ENCODE results near the gene AKT3. TPM values are rescaled to one million over a fixed set of nuclear protein-coding genes. Genes with fewer than 3 reads are reported as not detected.

The AKT3 gene
- total and polyA plus RNA-seq, 2 experiments from 2014 or later, result 3.5 to 13.0 TPM

DNA sequence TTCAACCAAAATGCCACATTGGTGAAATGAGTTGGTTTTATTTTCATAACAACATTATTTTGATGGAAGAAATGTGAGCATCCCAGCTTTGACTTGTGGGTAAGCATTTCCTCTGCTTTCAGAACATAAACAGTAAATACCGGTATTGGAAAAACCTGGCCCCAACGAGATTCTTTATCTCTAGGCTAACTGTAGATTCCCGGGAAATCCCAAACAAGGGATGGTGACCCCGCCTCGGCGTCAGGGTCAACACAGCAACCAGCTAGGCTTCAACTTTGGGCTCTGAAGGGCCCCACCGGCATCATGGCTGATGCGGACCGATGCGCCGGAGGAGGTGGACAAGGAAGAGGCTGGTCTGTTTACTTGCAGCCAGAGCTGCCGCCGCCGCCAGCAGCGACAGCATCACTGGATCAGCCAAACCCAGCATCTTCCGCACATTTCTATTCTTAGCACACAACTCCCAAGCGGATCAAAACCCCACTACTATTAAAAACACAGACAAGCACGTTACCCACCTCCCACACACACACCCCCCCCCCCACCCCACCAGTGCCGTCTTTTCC lies 1.1 kb downstream of the AKT3 start:
- H3K79me2 ChIP-seq, result peaks cover 10% of the 10 kb centered on the region
- TF ChIP-seq EZH2phosphoT487 (IDR thresholded peaks at IDR 0.05; ENCODE audit: low read depth, severe bottlenecking, unreplicated experiment) (no peak), EZH2 (IDR thresholded peaks at IDR 0.05; ENCODE audit: borderline replicate concordance) (no peak)
- TF ChIP-seq, protein P1, sequence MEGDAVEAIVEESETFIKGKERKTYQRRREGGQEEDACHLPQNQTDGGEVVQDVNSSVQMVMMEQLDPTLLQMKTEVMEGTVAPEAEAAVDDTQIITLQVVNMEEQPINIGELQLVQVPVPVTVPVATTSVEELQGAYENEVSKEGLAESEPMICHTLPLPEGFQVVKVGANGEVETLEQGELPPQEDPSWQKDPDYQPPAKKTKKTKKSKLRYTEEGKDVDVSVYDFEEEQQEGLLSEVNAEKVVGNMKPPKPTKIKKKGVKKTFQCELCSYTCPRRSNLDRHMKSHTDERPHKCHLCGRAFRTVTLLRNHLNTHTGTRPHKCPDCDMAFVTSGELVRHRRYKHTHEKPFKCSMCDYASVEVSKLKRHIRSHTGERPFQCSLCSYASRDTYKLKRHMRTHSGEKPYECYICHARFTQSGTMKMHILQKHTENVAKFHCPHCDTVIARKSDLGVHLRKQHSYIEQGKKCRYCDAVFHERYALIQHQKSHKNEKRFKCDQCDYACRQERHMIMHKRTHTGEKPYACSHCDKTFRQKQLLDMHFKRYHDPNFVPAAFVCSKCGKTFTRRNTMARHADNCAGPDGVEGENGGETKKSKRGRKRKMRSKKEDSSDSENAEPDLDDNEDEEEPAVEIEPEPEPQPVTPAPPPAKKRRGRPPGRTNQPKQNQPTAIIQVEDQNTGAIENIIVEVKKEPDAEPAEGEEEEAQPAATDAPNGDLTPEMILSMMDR (IDR thresholded peaks at IDR 0.05; ENCODE audit: poor library complexity), result no peak

DNA sequence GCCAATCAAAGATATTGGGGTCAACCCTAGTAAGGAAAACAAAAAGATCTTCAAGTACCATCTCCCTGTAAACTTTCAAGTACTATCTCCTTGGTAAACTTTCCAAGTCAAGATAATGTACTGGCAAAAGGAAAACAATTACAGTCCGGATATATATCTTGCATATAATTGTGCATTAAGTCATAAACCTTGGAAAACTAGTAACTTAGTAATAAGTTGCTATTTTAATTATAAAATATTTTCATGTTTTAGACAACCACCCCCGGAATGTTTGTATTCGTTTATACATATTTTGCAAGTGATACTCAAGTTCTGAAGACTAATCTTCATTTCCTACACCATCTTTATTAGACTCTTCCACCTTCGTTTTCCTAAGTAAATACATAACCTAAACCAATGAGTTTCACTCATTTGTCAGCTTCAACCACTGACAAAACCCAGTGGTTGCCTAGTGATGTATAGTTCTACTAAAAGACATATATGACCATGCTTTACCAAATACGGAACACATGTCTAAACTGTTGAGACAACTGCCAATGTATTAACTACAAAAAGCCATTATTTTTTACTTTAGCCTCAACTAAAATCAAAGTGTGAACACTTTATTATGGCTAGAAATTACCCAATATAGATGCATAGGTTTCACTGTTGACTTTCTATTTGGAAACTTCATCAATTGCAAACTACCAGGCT lies 1.7 kb downstream of the AKT3 start:
- Histone ChIP-seq H3K4me1 (ENCODE audit: insufficient read depth) (peaks cover 6% of the 10 kb centered on the region), H3K27me3 (peaks cover 32% of the 10 kb centered on the region), H3K9me2 (replicated peaks; ENCODE audit: insufficient read depth) (no peaks in the 10 kb centered on the region), H3K79me2 (peaks cover 10% of the 10 kb centered on the region), H2AFZ (peak overlapping the region; percentile 92), H3K9me3 (ENCODE audit: low read depth) (no peaks in the 10 kb centered on the region), H4K20me1 (ENCODE audit: insufficient read depth, poor library complexity, severe bottlenecking) (peaks cover 5% of the 10 kb centered on the region), H3K4me3 (peak overlapping the region; percentile 95), H3K27ac (peak overlapping the region; percentile 90), H3K4me2 (peak overlapping the region; percentile 95), H3K36me3 (replicated peaks; ENCODE audit: insufficient read depth, low read depth) (no peaks in the 10 kb centered on the region)
- no peak for DNase-seq (ENCODE audit: low spot score)
- 76% methylated on average over 5 of the region's 5 CpGs for WGBS (ENCODE audit: low lambda C conversion rate, missing lambda C conversion rate)
- TF ChIP-seq, protein P1 (IDR thresholded peaks at IDR 0.05; ENCODE audit: poor library complexity), result no peak
- TF ChIP-seq EZH2phosphoT487 (IDR thresholded peaks at IDR 0.05; ENCODE audit: low read depth, severe bottlenecking, unreplicated experiment), result no peak
- TF ChIP-seq EZH2 (IDR thresholded peaks at IDR 0.05; ENCODE audit: borderline replicate concordance), result no peak

More for the DNA sequence above, 1.1 kb downstream of the AKT3 start:
- 2% methylated on average over 19 of the region's 19 CpGs for WGBS (ENCODE audit: low lambda C conversion rate, missing lambda C conversion rate)
- peaks cover 5% of the 10 kb centered on the region for H4K20me1 ChIP-seq (ENCODE audit: insufficient read depth, poor library complexity, severe bottlenecking)
- peak overlapping the region; percentile 95 for H3K4me2 ChIP-seq
- H3K9me3 ChIP-seq (ENCODE audit: low read depth), result no peaks in the 10 kb centered on the region
- no peaks in the 10 kb centered on the region for H3K9me2 ChIP-seq (replicated peaks; ENCODE audit: insufficient read depth)
- H2AFZ ChIP-seq, result peak overlapping the region; percentile 92
- H3K4me1 ChIP-seq (ENCODE audit: insufficient read depth), result peaks cover 6% of the 10 kb centered on the region
- peaks cover 35% of the 10 kb centered on the region for H3K27me3 ChIP-seq
- peak; percentile 58 for DNase-seq (ENCODE audit: low spot score)
- peak overlapping the region; percentile 95 for H3K4me3 ChIP-seq
- H3K36me3 ChIP-seq (replicated peaks; ENCODE audit: insufficient read depth, low read depth), result no peaks in the 10 kb centered on the region
- H3K27ac ChIP-seq, result peak overlapping the region; percentile 90

DNA sequence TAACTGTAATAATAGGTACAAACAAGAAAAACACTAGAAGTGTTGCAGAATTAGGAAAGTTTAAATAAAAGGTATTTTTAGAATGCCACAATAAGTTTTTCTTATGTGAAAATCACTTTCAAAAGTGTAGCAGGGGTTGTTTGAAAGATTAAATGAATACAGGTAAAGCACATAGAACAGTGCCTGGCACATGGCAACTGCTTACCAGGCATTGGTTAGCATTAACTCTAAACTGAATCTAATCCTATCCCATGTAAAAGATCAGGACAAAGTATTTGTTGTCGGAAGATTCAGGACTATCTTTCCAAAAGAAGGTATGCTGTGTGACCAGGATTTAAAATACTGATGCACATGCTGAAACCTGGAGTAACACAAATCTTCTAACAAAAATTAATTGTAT lies 3.3 kb downstream of the AKT3 start:
- no peak for DNase-seq (ENCODE audit: low spot score)
- Histone ChIP-seq H3K36me3 (replicated peaks; ENCODE audit: insufficient read depth, low read depth) (no peaks in the 10 kb centered on the region), H3K9me2 (replicated peaks; ENCODE audit: insufficient read depth) (no peaks in the 10 kb centered on the region), H3K4me1 (ENCODE audit: insufficient read depth) (peaks cover 6% of the 10 kb centered on the region), H4K20me1 (ENCODE audit: insufficient read depth, poor library complexity, severe bottlenecking) (peaks cover 5% of the 10 kb centered on the region), H3K27ac (no peak overlapping the region), H3K4me3 (no peak overlapping the region), H3K4me2 (no peak overlapping the region), H3K9me3 (ENCODE audit: low read depth) (no peaks in the 10 kb centered on the region), H2AFZ (no peak overlapping the region), H3K27me3 (peaks cover 21% of the 10 kb centered on the region), H3K79me2 (peaks cover 10% of the 10 kb centered on the region)
- TF ChIP-seq EZH2 (IDR thresholded peaks at IDR 0.05; ENCODE audit: borderline replicate concordance) (no peak), EZH2phosphoT487 (IDR thresholded peaks at IDR 0.05; ENCODE audit: low read depth, severe bottlenecking, unreplicated experiment) (no peak)
- TF ChIP-seq, protein P1 (IDR thresholded peaks at IDR 0.05; ENCODE audit: poor library complexity), result no peak
- 89% methylated on average over 1 of the region's 1 CpG for WGBS (ENCODE audit: low lambda C conversion rate, missing lambda C conversion rate)
